Fibroblast of the conjunctiva (primary cell): ENCODE data around the gene NAV2.
"Not testable (repeated sequence)": the region's sequence is repeated elsewhere in the genome, so short reads cannot be mapped to it uniquely, and the experiment has no call there.

Experiments used
- DNase-seq: peaks from one replicate; pipeline ENCODE4 v3.0.0-alpha.2; 2010; ENCODE audit warnings: low read depth

Gene NAV2

GRCh38 chr11:20056950-20057943 lies 344.6 kb downstream of the NAV2 start:
- no peak for DNase-seq

GRCh38 chr11:20058749-20059458 lies 346.3 kb downstream of the NAV2 start:
- DNase-seq, result no peak

- no peak for DNase-seq
These were observed 347.0 kb downstream of the NAV2 start for GRCh38 chr11:20059587-20060021.

GRCh38 chr11:20060181-20060580 lies 347.5 kb downstream of the NAV2 start:
- no peak for DNase-seq

GRCh38 chr11:20060647-20061205 lies 348.1 kb downstream of the NAV2 start:
- no peak for DNase-seq

GRCh38 chr11:20061776-20062175 lies 349.1 kb downstream of the NAV2 start:
- DNase-seq, result no peak

- DNase-seq, result no peak
These were observed 352.3 kb downstream of the NAV2 start for GRCh38 chr11:20064961-20065405.

GRCh38 chr11:20065406-20065805 lies 352.8 kb downstream of the NAV2 start:
- no peak for DNase-seq

GRCh38 chr11:20066013-20066782 lies 353.6 kb downstream of the NAV2 start:
- no peak for DNase-seq

GRCh38 chr11:20066783-20067156 lies 354.1 kb downstream of the NAV2 start:
- DNase-seq, result no peak

GRCh38 chr11:20067665-20068064 lies 355.0 kb downstream of the NAV2 start:
- no peak for DNase-seq

GRCh38 chr11:20068691-20069090 lies 356.1 kb downstream of the NAV2 start:
- DNase-seq, result no peak

- DNase-seq, result no peak
These were observed 357.8 kb downstream of the NAV2 start for GRCh38 chr11:20070459-20070858.

GRCh38 chr11:20075627-20076026 lies 363.0 kb downstream of the NAV2 start:
- no peak for DNase-seq

- DNase-seq, result no peak
These were observed 366.2 kb downstream of the NAV2 start for GRCh38 chr11:20078846-20079245.

GRCh38 chr11:20080032-20080685 lies 367.5 kb downstream of the NAV2 start:
- no peak for DNase-seq

GRCh38 chr11:20081336-20081735 lies 368.7 kb downstream of the NAV2 start:
- no peak for DNase-seq

- DNase-seq, result not testable (repeated sequence)
These were observed 371.2 kb downstream of the NAV2 start for GRCh38 chr11:20083877-20084276.

GRCh38 chr11:20084921-20085814 lies 372.5 kb downstream of the NAV2 start:
- DNase-seq, result no peak

GRCh38 chr11:20085918-20086317 lies 373.3 kb downstream of the NAV2 start:
- DNase-seq, result no peak
